ENCODE measurements around the gene EIF1AD. TPM values are rescaled to one million over a fixed set of nuclear protein-coding genes. Genes with fewer than 3 reads are reported as not detected.

The EIF1AD gene
- total and polyA plus RNA-seq, 4 donors: 18.4 to 33.7 (median 29.1) TPM

DNA sequence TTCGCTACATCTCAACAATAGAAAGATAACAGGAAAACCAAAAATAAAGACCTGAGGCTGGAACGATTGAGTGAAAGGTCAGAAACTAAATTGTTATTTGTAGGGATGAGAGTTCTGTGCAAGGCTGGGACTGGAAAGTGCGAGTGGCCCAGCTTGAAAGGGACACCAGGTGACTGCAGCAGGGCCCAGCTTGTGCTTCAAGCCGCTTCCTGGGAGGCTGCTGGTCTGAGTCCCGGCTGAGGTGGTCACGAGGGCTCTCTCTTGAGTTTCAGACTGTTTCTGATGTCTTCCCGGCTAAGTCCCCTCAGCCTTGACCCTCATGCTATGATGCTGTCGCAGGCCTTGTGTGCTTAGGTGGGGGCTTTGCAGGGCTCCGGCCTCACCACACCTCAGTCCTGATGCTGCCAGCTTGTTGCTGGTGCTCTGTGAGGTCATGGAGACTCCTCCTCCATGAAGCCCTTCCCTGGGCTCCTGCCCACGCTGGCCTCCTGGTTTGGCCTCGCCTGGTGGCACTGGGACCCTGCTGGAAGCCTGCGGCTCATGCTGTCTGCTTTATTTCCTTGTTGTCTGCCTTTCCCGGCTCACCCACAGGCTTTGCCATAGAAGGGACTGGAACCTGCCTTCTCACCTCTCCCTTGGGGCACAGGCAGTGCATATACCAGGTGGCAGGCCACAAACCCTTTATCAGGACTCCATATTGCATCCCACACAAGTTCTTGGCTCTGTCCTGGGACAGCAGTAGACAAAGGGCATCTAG, 4.4 kb upstream of the EIF1AD start:
- peaks cover 7% of the 10 kb centered on the region for H3K27me3 ChIP-seq (ENCODE audit: control insufficient read depth, insufficient read depth, low read length)
- H3K9me3 ChIP-seq (ENCODE audit: control insufficient read depth, insufficient read depth, low read length): no peaks in the 10 kb centered on the region
- no peak for DNase-seq (ENCODE audit: low read depth in 4 of 6, low spot score in 6 of 6)
- H3K4me1 ChIP-seq (ENCODE audit: control insufficient read depth, insufficient read depth, low read length): peaks cover 15% of the 10 kb centered on the region
- WGBS (ENCODE audit: insufficient coverage): 85% methylated on average over 12 of the region's 13 CpGs
- H3K27ac ChIP-seq (ENCODE audit: low read depth, low read length): no peak overlapping the region
- peaks cover 31% of the 10 kb centered on the region for H3K36me3 ChIP-seq (ENCODE audit: control insufficient read depth, insufficient read depth, low read length)
- H3K4me3 ChIP-seq (ENCODE audit: low read depth, low read length): no peak overlapping the region

DNA sequence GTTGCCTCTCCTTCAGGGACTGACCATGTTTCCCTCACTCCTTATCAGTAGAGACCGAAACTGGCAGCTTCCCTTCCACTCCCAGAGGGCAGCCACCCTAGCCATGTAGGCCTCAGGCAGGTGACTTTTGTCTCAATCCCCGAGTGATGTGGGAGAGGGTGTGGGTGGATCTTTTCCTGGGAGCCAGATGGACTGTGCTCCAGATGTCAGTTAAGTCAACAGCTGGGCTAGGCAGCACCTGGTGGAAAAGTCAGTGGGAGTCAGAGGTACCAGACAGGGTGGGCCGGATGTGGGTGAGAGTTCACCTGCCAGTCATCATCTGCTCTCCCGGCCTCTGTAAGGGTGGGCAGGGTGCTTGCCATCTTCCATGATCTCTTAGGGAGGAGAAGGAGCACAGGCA, 2.2 kb upstream of the EIF1AD start:
- Histone ChIP-seq H3K36me3 (ENCODE audit: control insufficient read depth, insufficient read depth, low read length) (peaks cover 43% of the 10 kb centered on the region), H3K4me1 (ENCODE audit: control insufficient read depth, insufficient read depth, low read length) (peaks cover 24% of the 10 kb centered on the region), H3K27ac (ENCODE audit: low read depth, low read length) (no peak overlapping the region), H3K9me3 (ENCODE audit: control insufficient read depth, insufficient read depth, low read length) (no peaks in the 10 kb centered on the region), H3K27me3 (ENCODE audit: control insufficient read depth, insufficient read depth, low read length) (no peaks in the 10 kb centered on the region), H3K4me3 (ENCODE audit: low read depth, low read length) (no peak overlapping the region)
- DNase-seq (ENCODE audit: low read depth in 4 of 6, low spot score in 6 of 6): no peak
- WGBS (ENCODE audit: insufficient coverage): 100% methylated on average over 1 of the region's 4 CpGs

DNA sequence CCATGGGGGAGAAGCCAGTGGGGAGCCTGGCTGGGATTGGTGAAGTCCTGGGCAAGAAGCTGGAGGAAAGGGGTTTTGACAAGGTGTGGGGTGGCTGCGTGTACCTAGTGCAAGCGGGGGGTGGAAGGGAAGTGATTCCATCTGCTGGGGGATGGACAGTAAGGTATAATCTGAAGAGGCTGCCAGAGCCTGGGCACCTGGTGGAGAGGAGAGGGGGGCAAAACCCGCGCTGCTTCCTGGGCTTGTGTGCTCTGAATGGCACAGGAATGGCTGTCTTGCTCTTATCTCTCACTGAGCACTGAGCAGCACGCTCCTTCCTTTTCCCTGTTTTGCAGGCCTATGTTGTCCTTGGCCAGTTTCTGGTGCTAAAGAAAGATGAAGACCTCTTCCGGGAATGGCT, 1.3 kb upstream of the EIF1AD start:
- no peaks in the 10 kb centered on the region for H3K9me3 ChIP-seq (ENCODE audit: control insufficient read depth, insufficient read depth, low read length)
- peaks cover 49% of the 10 kb centered on the region for H3K36me3 ChIP-seq (ENCODE audit: control insufficient read depth, insufficient read depth, low read length)
- peaks cover 24% of the 10 kb centered on the region for H3K4me1 ChIP-seq (ENCODE audit: control insufficient read depth, insufficient read depth, low read length)
- no peaks in the 10 kb centered on the region for H3K27me3 ChIP-seq (ENCODE audit: control insufficient read depth, insufficient read depth, low read length)
- peak overlapping the region; percentile 93 for H3K4me3 ChIP-seq (ENCODE audit: low read depth, low read length)
- no peak for DNase-seq (ENCODE audit: low read depth in 4 of 6, low spot score in 6 of 6)
- H3K27ac ChIP-seq (ENCODE audit: low read depth, low read length): peak overlapping the region; percentile 99
- WGBS (ENCODE audit: insufficient coverage): 85% methylated on average over 6 of the region's 6 CpGs

- DNase-seq (ENCODE audit: low read depth in 4 of 6, low spot score in 6 of 6): peak in 2 of 6 donors; percentile 12 to 29
- H3K27ac ChIP-seq (ENCODE audit: low read depth, low read length): peak overlapping the region; percentile 99
- WGBS (ENCODE audit: insufficient coverage): 0% methylated on average over 40 of the region's 40 CpGs
- H3K4me3 ChIP-seq (ENCODE audit: low read depth, low read length): peak overlapping the region; percentile 93
- H3K27me3 ChIP-seq (ENCODE audit: control insufficient read depth, insufficient read depth, low read length): no peaks in the 10 kb centered on the region
- no peaks in the 10 kb centered on the region for H3K9me3 ChIP-seq (ENCODE audit: control insufficient read depth, insufficient read depth, low read length)
- H3K4me1 ChIP-seq (ENCODE audit: control insufficient read depth, insufficient read depth, low read length): peaks cover 24% of the 10 kb centered on the region
- peaks cover 55% of the 10 kb centered on the region for H3K36me3 ChIP-seq (ENCODE audit: control insufficient read depth, insufficient read depth, low read length)
These were observed 780 bp upstream of the EIF1AD start for GRCh38 chr11:66002648-66003225.

DNA sequence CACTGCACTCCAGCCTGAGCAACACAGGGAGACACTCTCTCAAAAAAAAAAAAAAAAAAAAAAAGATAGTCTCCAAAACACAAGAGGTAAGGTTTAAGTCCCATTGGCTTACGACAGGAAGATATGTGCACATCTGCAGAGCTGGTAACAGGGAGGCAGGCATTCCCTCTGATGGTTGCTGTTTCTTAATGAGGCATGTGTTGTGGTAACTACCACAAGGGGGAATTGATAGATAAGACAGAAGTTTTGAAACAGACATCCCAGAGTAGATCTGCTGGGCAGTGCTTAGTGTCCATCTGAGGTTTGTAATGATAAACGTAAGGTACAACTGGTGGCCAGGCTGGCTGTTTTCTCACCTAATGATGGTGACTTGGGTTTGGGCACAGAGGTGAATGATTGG, 4.7 kb downstream of the EIF1AD start:
- Histone ChIP-seq H3K36me3 (ENCODE audit: control insufficient read depth, insufficient read depth, low read length) (peaks cover 38% of the 10 kb centered on the region), H3K4me3 (ENCODE audit: low read depth, low read length) (no peak overlapping the region), H3K27me3 (ENCODE audit: control insufficient read depth, insufficient read depth, low read length) (no peaks in the 10 kb centered on the region), H3K27ac (ENCODE audit: low read depth, low read length) (no peak overlapping the region), H3K4me1 (ENCODE audit: control insufficient read depth, insufficient read depth, low read length) (peaks cover 11% of the 10 kb centered on the region), H3K9me3 (ENCODE audit: control insufficient read depth, insufficient read depth, low read length) (no peaks in the 10 kb centered on the region)
- 71% methylated on average over 2 of the region's 2 CpGs for WGBS (ENCODE audit: insufficient coverage)
- no peak for DNase-seq (ENCODE audit: low read depth in 4 of 6, low spot score in 6 of 6)

DNA sequence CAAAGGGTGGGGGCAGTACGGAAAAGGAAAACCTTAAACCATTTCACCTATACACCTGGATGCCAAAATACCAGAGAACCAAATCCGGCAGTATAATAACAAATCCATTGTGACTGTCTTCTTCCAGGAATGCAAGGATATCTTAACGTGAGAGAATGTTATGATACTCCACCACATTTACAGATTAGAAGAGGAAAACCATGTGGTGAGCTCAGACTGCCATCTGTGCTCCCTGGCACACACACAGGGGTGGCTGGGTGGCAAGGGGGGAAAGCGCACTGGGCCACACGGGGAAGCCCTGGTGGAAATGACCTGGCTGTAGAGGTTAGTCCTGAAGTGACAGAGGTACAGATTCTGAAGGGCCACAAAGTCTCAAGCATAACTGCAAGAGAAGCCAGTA, 9.9 kb downstream of the EIF1AD start:
- 94% methylated on average over 2 of the region's 5 CpGs for WGBS (ENCODE audit: insufficient coverage)
- Histone ChIP-seq H3K27me3 (ENCODE audit: control insufficient read depth, insufficient read depth, low read length) (no peaks in the 10 kb centered on the region), H3K4me3 (ENCODE audit: low read depth, low read length) (no peak overlapping the region), H3K4me1 (ENCODE audit: control insufficient read depth, insufficient read depth, low read length) (no peaks in the 10 kb centered on the region), H3K9me3 (ENCODE audit: control insufficient read depth, insufficient read depth, low read length) (no peaks in the 10 kb centered on the region), H3K36me3 (ENCODE audit: control insufficient read depth, insufficient read depth, low read length) (peaks cover 19% of the 10 kb centered on the region), H3K27ac (ENCODE audit: low read depth, low read length) (no peak overlapping the region)
- no peak for DNase-seq (ENCODE audit: low read depth in 4 of 6, low spot score in 6 of 6)

DNA sequence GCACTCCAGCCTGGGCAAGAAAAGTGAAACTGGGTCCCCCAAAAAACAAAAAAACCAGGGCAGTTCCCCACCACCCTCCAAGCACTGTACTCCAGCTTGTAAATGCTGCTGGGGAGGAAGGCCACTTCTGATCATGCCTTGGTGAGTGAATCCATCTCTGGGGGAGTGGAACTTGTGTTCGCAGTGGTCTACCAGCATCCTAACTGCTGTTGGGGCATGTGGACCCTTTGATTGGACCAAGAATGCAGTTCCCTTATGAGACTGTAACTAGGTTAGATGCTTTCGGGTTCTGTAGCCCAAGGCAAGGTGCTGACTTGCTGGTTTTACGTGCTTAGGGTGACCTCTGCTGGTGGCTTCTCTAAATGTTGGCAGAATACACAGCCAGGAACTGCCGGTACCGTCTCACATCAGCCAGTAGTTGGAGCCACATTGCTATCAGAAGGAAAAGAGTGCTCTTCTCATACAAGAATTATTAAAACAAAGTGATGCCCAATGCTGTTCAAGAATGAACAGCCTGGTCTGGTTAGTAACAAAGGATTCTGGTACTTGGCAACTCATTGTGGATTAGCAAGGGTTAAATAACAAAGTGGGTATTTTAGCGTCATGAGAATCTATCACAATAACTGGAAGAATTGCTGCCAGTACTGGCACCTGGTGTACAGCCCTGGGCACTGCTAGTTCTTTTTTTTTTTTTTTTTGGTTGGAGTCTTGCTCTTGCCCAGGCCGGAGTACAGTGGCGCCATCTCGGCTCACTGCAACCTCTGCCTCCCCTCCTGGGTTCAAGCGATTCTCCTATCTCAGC, 13.0 kb downstream of the EIF1AD start:
- H3K27ac ChIP-seq (ENCODE audit: low read depth, low read length): no peak overlapping the region
- no peaks in the 10 kb centered on the region for H3K4me1 ChIP-seq (ENCODE audit: control insufficient read depth, insufficient read depth, low read length)
- DNase-seq (ENCODE audit: low read depth in 4 of 6, low spot score in 6 of 6): peak; percentile 91 to 99 (median 94)
- H3K9me3 ChIP-seq (ENCODE audit: control insufficient read depth, insufficient read depth, low read length): no peaks in the 10 kb centered on the region
- H3K4me3 ChIP-seq (ENCODE audit: low read depth, low read length): no peak overlapping the region
- peaks cover 12% of the 10 kb centered on the region for H3K36me3 ChIP-seq (ENCODE audit: control insufficient read depth, insufficient read depth, low read length)
- whole genome bisulfite sequencing (ENCODE audit: insufficient coverage): 3% methylated on average over 5 of the region's 10 CpGs
- no peaks in the 10 kb centered on the region for H3K27me3 ChIP-seq (ENCODE audit: control insufficient read depth, insufficient read depth, low read length)

DNA sequence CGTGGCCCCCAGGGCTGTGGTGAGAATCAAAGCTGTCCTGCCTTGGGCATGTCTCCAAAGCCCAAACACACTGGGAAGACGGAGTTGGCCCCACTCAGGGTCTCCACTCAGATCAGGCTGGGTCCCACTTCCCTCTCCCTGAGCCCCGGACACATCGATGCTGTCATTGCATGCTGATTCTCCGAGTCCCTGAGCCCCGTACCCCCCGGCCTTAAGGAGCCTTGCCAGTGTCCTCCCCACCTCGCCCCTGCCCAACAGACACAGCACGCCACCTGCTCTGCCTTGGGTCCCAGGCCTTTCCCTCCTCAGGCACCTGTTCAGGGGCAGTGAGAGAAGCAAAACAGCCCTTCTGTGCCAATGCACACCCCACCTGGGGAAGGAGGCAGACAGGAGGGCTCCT, 14.6 kb downstream of the EIF1AD start:
- WGBS (ENCODE audit: insufficient coverage): 79% methylated on average over 7 of the region's 9 CpGs
- Histone ChIP-seq H3K36me3 (ENCODE audit: control insufficient read depth, insufficient read depth, low read length) (peaks cover 18% of the 10 kb centered on the region), H3K9me3 (ENCODE audit: control insufficient read depth, insufficient read depth, low read length) (no peaks in the 10 kb centered on the region), H3K27ac (ENCODE audit: low read depth, low read length) (no peak overlapping the region), H3K4me1 (ENCODE audit: control insufficient read depth, insufficient read depth, low read length) (no peaks in the 10 kb centered on the region), H3K27me3 (ENCODE audit: control insufficient read depth, insufficient read depth, low read length) (no peaks in the 10 kb centered on the region), H3K4me3 (ENCODE audit: low read depth, low read length) (no peak overlapping the region)
- no peak for DNase-seq (ENCODE audit: low read depth in 4 of 6, low spot score in 6 of 6)

DNA sequence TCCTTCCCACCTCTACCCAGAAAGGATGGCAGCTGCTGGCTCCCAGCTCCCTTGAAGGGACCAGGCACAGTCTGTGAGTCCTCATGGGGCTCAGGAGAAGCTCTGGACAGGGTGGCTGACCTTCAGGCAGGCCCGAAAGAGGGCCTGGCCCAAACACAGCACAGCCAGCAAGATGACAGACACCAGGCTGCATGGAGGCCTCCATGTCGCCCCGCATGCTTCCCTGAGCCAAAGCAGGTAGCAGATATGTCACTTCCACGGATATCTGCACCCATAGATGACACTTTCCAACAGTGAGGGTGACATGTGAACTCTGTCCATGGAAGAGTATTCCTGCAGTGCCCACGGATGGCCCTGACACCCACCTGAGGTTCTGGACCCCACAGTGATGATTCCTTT, 18.4 kb downstream of the EIF1AD start:
- H3K27me3 ChIP-seq (ENCODE audit: control insufficient read depth, insufficient read depth, low read length): no peaks in the 10 kb centered on the region
- no peak overlapping the region for H3K27ac ChIP-seq (ENCODE audit: low read depth, low read length)
- H3K4me1 ChIP-seq (ENCODE audit: control insufficient read depth, insufficient read depth, low read length): no peaks in the 10 kb centered on the region
- peaks cover 39% of the 10 kb centered on the region for H3K36me3 ChIP-seq (ENCODE audit: control insufficient read depth, insufficient read depth, low read length)
- H3K9me3 ChIP-seq (ENCODE audit: control insufficient read depth, insufficient read depth, low read length): no peaks in the 10 kb centered on the region
- no peak for DNase-seq (ENCODE audit: low read depth in 4 of 6, low spot score in 6 of 6)
- WGBS (ENCODE audit: insufficient coverage): 87% methylated on average over 5 of the region's 5 CpGs
- no peak overlapping the region for H3K4me3 ChIP-seq (ENCODE audit: low read depth, low read length)
